Measurements from ENCODE around the gene EPG5.

Gene EPG5

DNA sequence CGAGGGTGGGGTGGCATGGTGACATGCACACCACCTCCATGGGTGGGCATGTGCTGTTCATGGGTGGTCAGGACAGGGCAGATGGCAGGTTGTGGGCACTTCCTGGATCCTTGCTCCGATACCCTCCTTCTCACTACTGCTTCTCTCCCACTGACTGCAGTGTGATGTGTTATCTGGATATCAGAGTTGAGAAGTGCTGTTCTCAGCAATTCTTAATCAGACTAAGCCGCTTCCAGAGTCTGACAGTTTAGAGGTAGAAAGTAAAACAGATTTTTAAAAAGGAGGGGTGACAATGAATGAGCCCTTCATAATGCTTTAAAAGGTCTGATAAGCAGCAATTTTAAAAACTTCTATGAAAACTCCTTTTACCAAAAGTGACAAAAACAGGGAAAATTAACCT is 107.8 kb downstream of the EPG5 start:
- TF ChIP-seq, protein P1, sequence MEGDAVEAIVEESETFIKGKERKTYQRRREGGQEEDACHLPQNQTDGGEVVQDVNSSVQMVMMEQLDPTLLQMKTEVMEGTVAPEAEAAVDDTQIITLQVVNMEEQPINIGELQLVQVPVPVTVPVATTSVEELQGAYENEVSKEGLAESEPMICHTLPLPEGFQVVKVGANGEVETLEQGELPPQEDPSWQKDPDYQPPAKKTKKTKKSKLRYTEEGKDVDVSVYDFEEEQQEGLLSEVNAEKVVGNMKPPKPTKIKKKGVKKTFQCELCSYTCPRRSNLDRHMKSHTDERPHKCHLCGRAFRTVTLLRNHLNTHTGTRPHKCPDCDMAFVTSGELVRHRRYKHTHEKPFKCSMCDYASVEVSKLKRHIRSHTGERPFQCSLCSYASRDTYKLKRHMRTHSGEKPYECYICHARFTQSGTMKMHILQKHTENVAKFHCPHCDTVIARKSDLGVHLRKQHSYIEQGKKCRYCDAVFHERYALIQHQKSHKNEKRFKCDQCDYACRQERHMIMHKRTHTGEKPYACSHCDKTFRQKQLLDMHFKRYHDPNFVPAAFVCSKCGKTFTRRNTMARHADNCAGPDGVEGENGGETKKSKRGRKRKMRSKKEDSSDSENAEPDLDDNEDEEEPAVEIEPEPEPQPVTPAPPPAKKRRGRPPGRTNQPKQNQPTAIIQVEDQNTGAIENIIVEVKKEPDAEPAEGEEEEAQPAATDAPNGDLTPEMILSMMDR (conservative IDR thresholded peaks at IDR 0.05; ENCODE audit: low read depth), result no peak
- H3K27ac ChIP-seq, result no peak overlapping the region
- ChIA-PET POLR2A (ENCODE audit: low non-redundant PET) (no interaction called here), CTCF (no interaction called here)
- DNase-seq (ENCODE audit: low spot score), result no peak

DNA sequence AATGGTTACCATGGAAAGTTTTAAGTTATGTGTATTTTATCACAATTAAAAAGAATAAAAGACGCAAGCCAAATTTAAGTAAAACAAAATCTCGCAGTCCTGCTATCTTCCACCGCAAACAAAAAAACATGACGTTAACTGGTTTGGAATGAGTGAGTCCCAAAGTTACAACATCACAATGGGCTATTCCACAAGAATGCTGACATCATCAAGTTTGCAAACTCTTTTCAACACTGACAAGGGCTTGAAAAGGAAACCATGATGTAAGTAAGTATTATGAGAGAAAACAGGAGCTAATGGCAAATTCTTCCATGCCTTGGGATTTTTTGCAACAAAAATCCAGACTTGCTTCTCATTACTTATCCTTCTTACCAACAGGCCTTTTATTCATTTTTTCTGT is 110.6 kb downstream of the EPG5 start:
- no peak overlapping the region for H3K27ac ChIP-seq
- TF ChIP-seq, protein P1 (conservative IDR thresholded peaks at IDR 0.05; ENCODE audit: low read depth), result no peak
- POLR2A ChIA-PET (ENCODE audit: low non-redundant PET), result no interaction called here
- CTCF ChIA-PET, result interaction anchor here (1.0 kb wide), 1 partner anchor 23 kb away, joined by 3 read pairs; no protein-coding TSS in a partner anchor
- DNase-seq (ENCODE audit: low spot score), result no peak

DNA sequence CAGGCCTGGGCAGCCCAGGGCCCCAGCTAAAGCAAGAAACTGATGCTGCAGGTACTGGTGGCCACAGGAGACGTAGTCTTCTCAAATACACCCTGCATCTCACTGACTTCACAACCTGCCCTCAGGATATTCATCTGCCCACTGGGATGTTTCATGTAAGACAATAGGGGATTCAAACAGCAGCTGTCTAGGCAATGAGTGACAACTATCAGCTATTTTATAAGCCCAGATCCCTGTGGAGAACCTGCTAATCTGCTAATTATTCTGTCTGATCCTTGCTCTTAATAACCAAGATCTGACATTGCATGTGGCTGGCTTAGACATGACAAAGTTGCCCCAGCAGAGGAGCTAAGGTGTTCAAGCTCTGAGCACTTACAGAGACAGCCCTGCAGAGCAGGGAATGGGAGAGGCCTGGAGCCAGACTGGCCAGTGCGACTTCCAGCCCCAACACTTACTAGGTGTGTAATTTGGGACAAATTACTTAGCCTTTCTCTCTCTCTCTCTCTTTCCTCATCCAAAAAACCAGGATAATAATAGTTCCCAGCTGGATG is 113.0 kb downstream of the EPG5 start:
- CTCF ChIA-PET, result no interaction called here
- TF ChIP-seq, protein P1 (conservative IDR thresholded peaks at IDR 0.05; ENCODE audit: low read depth), result no peak
- DNase-seq (ENCODE audit: low spot score), result no peak
- no peak overlapping the region for H3K27ac ChIP-seq
- POLR2A ChIA-PET (ENCODE audit: low non-redundant PET), result no interaction called here

DNA sequence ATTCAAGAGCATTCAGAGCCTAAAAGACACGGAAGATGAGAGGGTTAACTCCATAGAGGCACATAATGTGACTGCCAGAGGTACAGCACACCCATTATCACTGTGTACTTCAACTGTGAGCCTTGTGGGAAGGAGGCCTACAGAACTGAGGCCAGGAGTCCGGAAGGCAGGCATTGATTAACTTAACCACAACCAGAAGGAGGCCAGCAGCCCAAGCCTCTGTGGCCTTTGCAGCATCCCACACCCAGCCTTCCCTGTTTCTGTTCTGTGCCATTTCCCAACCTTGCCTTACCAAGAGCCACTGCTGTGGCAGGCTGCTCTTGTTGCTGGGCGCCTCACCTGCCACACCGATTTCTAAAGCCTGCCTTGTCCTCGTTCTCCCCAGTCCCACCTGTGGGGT is 114.5 kb downstream of the EPG5 start:
- TF ChIP-seq, protein P1 (conservative IDR thresholded peaks at IDR 0.05; ENCODE audit: low read depth), result no peak

DNA sequence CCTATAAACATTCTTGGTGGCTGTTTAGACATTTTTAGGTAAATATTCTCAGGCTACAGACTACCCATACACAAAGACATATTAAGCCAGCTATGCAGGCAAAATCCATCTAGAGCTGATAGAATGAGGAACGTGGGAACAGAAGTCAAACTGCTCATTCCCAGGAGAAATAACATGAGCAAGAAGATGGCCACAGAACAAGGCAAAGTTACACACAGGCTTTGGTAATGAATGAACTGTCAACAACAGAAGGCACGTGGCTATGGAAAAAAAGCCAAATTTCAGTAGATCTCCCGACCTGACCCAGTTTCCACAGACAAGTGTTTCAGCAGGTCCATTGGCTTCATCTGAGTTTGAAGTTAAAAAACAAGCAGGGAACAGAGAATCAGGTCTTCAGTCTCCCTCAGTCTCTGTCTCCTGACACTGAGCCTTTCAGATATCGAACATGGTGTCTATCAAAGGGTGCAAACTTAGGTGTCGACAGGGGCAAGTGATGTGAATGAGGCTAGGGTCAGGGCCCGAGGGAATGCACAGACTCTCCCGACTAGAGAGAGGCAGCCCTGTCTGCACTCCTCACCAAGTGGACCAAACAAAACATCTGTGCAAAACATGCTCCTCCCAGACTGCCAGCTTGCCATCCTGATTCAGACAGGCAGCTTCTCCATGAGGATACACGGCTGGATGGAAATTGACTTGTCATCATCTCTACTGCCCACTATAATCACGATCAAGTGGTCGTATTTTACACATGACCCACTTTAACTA is 115.8 kb downstream of the EPG5 start:
- no peak for DNase-seq (ENCODE audit: low spot score)
- ChIA-PET CTCF (no interaction called here), POLR2A (ENCODE audit: low non-redundant PET) (no interaction called here)
- H3K27ac ChIP-seq, result no peak overlapping the region
- TF ChIP-seq, protein P1 (conservative IDR thresholded peaks at IDR 0.05; ENCODE audit: low read depth), result no peak

More for the DNA sequence above, 114.5 kb downstream of the EPG5 start:
- no peak overlapping the region for H3K27ac ChIP-seq
- ChIA-PET POLR2A (ENCODE audit: low non-redundant PET) (no interaction called here), CTCF (no interaction called here)
- no peak for DNase-seq (ENCODE audit: low spot score)

DNA sequence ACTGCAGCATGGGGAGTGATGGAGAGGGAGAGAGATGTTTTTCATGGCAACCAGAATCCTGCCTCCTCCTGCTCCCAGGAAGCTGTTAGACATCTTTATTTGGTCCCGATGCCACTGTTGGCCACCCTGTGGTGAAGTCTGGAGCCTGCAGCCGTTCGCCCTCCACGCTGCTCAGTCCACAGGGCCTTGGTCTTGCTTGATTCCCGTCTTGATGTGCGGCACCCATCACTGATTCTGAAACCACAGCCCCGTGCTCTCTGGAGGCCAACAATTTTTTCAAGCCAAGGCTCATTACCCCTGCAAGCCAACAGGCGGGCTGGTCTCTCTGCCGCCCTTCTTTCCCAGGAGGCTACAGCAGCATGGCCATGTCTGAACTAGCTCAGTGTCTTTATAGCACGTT is 117.1 kb downstream of the EPG5 start:
- TF ChIP-seq, protein P1 (conservative IDR thresholded peaks at IDR 0.05; ENCODE audit: low read depth), result peak; percentile 12; the same call in 1 of the 2 replicates
- CTCF ChIA-PET, result no interaction called here
- no peak overlapping the region; the same call in 1 of the 2 replicates for H3K27ac ChIP-seq
- DNase-seq (ENCODE audit: low spot score), result no peak
- POLR2A ChIA-PET (ENCODE audit: low non-redundant PET), result no interaction called here

Measured in RWPE1 (cell line).